Measurements from ENCODE around the gene ZNF439. TPM values are rescaled to one million over a fixed set of nuclear protein-coding genes. Genes with fewer than 3 reads are reported as not detected.
A peak's percentile ranks its signal among the peaks of the same experiment; 100 is the strongest.
"Not testable (repeated sequence)": the region's sequence is repeated elsewhere in the genome, so short reads cannot be mapped to it uniquely, and the experiment has no call there.

Gene ZNF439
- total and polyA plus RNA-seq, 2 of the 13 experiments (the other 11 are each of a cell fraction or from before 2014, with no cell fraction given), result 2.9 to 4.9 TPM

DNA sequence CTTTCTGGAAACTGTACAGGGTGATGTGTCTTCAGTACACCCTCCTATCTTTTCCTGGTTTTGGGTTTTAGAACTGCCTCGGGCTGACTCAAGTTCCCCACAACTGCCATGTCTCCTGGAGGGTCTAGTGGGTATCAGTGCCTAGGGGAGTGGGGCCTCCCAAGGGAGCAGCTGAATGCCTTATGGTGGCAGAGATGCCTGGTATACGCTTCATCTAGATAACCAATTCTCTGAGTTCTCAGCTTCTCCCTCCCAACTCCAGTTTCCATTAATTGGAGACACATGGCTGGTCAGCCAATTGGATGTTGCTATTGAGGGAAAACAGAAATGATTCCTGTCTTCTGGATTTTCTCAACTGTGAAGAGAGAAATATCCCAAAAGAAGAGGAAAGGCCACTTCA is 12.8 kb downstream of the ZNF439 start (continued):
- TF ChIP-seq ZNF337 (CRISPR knock-in tag; IDR thresholded peaks at IDR 0.05; ENCODE audit: borderline replicate concordance, low read depth), result no peak
- no peak for TF ChIP-seq ZNF280B (CRISPR knock-in tag; IDR thresholded peaks at IDR 0.05; ENCODE audit: borderline replicate concordance)
- no peak for TF ChIP-seq ZNF761 (CRISPR knock-in tag; conservative IDR thresholded peaks at IDR 0.05)
- TF ChIP-seq POLR2G (IDR thresholded peaks at IDR 0.05; ENCODE audit: low read depth, low read length), result no peak
- no peak for TF ChIP-seq KDM1A (CRISPR knock-in tag; IDR thresholded peaks at IDR 0.05)
- no peak for TF ChIP-seq POLR2A (IDR thresholded peaks at IDR 0.05; ENCODE audit: insufficient read depth in 1 of 2, low read depth in 2 of 2, low read length in 2 of 2)
- TF ChIP-seq ZNF343 (CRISPR knock-in tag; IDR thresholded peaks at IDR 0.05), result no peak
- TF ChIP-seq ATF7-NPFF (CRISPR knock-in tag; IDR thresholded peaks at IDR 0.05; ENCODE audit: low read depth), result no peak
- no peak for TF ChIP-seq TAF15 (IDR thresholded peaks at IDR 0.05; ENCODE audit: low read depth, low read length, poor library complexity, severe bottlenecking)

- CTCF ChIA-PET (ENCODE audit: low intra/inter-chr PET ratio, low total read pairs); H3K9me3 ChIP-seq (ENCODE audit: low read length); H2AFZ ChIP-seq (ENCODE audit: low read length); POLR2A ChIA-PET; H3K9ac ChIP-seq (ENCODE audit: insufficient read depth, low read depth, low read length); intact Hi-C loops (cut with micrococcal nuclease; ENCODE audit: unreplicated experiment); H3K36me3 ChIP-seq (replicated peaks in 1 of 2; ENCODE audit: control insufficient read depth in 1 of 2, insufficient read depth in 2 of 2, low read length in 2 of 2); H3K79me2 ChIP-seq (ENCODE audit: insufficient read depth, low read length); H3K4me3 ChIP-seq (replicated peaks in 1 of 3; ENCODE audit: insufficient read depth in 1 of 3, low read depth in 2 of 3, low read length in 3 of 3); H3K4me2 ChIP-seq (ENCODE audit: low read depth, low read length); BruUV-seq (replicated peaks); H4K20me1 ChIP-seq (ENCODE audit: insufficient read depth, low read length); ATAC-seq; in situ Hi-C loops (cut with HindIII; ENCODE audit: extremely low pct_ligation_motif_present, low pct_unique_long_range_greater_than_20kb); FAIRE-seq; H3K27me3 ChIP-seq (ENCODE audit: control insufficient read depth in 1 of 2, insufficient read depth in 2 of 2, low read length in 2 of 2); TF ChIP-seq ZBTB40 (CRISPR knock-in tag; IDR thresholded peaks at IDR 0.05): not testable (repeated sequence)
- DNase-seq (ENCODE audit: low spot score), result peak; percentile 85
- H3K27ac ChIP-seq (ENCODE audit: extremely low read length, insufficient read depth, low read length), result peak overlapping the region; percentile 43
- peaks cover 24% of the 10 kb centered on the region for H3K4me1 ChIP-seq (ENCODE audit: insufficient read depth, low read length)
- 35% methylated on average over 4 of the region's 4 CpGs for WGBS (ENCODE audit: low lambda C conversion rate)
- TF ChIP-seq TGIF2 (CRISPR knock-in tag; IDR thresholded peaks at IDR 0.05) (0 out of 2 replicates have a peak, but pooled peaks have one; percentile 20), SAP130 (CRISPR knock-in tag; IDR thresholded peaks at IDR 0.05; ENCODE audit: low read depth) (0 out of 2 replicates have a peak, but pooled peaks have one; percentile 36), BCL6 (CRISPR knock-in tag; IDR thresholded peaks at IDR 0.05) (peak; percentile 50), TCF7 (IDR thresholded peaks at IDR 0.05; ENCODE audit: low read depth) (peak; percentile 47; the same call in 1 of the 2 replicates), TEAD3 (CRISPR knock-in tag; optimal IDR thresholded peaks at IDR 0.05; ENCODE audit: borderline replicate concordance) (peak; percentile 93), ZBTB40 (IDR thresholded peaks at IDR 0.05) (peak; percentile 57)
These were observed 19.2 kb downstream of the ZNF439 start for GRCh38 chr19:11867766-11868165.
